Skin of body (tissue), 2 donors: ENCODE data around the gene RERE. TPM values are rescaled to one million over a fixed set of nuclear protein-coding genes. Genes with fewer than 3 reads are reported as not detected.
"Not testable (repeated sequence)": the region's sequence is repeated elsewhere in the genome, so short reads cannot be mapped to it uniquely, and the experiment has no call there.

Experiments used
- DNase-seq: peaks from one replicate; lab custom pipeline; 2025; lab: John Stamatoyannopoulos, UW
- total RNA-seq: library from RNA; depleted of rRNA; stranded (reverse); fragments of >200 nt; gene quantifications from one replicate; pipeline ENCODE4 v1.2.3, GENCODE V29; 2014

The RERE gene
- total RNA-seq, 1 donor from 2014 or later = 125 TPM

DNA sequence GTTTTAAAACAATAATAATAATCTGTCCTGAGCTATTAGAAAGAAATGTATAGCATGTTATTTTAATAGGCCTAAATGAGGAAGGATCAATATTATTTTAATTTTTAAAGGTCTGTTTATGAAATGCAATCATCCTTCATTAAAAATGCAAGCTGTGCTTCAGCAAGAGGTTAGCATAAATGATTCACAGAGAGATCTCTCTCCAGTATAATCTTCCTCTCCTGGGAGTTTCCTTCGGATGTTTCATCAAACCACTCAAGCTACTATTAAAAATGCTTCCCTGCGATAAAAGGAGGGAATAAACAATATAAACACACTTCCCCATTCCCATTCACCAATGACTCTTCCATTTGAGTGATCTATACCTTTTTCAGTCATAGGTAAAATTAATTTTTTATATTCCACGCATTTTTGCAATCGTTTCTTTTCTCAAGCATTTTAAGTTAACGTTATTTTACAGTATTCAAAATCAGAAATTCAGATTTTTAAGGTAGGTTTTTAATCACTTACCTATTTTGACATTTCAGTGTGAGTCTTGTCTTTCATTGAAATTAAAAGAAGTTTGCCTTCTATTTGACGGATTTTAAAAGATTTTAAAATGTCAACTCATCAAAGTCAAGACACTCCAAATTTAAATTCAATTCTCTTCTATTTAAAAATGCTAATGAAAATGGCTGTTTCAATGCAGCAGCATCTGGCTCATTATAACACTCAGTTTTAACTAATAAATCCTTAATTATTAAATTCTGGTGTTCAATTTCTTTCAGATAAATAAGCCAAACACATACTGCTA lies 64.3 kb downstream of the RERE start:
- no peak for DNase-seq

GRCh38 chr1:8752411-8752810 lies 65.0 kb downstream of the RERE start:
- no peak for DNase-seq

DNA sequence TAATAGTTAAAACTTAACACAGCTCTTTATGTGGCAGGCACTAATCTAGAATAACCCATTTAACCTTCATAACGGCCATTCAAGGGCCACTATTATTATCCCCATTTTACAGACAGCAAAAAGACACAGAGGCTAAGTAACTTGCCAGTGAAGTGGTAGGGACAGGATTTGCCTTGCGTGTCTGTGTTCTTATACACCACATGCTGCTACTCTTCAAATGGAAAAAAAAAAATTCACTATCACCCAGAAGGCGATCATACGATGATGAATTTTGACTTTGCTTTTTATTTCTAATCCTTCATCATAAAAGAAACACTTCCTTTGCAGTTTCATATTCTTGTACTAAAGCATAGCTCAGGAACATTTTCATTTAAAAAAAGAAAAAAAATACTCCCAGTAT lies 65.5 kb downstream of the RERE start:
- no peak for DNase-seq

DNA sequence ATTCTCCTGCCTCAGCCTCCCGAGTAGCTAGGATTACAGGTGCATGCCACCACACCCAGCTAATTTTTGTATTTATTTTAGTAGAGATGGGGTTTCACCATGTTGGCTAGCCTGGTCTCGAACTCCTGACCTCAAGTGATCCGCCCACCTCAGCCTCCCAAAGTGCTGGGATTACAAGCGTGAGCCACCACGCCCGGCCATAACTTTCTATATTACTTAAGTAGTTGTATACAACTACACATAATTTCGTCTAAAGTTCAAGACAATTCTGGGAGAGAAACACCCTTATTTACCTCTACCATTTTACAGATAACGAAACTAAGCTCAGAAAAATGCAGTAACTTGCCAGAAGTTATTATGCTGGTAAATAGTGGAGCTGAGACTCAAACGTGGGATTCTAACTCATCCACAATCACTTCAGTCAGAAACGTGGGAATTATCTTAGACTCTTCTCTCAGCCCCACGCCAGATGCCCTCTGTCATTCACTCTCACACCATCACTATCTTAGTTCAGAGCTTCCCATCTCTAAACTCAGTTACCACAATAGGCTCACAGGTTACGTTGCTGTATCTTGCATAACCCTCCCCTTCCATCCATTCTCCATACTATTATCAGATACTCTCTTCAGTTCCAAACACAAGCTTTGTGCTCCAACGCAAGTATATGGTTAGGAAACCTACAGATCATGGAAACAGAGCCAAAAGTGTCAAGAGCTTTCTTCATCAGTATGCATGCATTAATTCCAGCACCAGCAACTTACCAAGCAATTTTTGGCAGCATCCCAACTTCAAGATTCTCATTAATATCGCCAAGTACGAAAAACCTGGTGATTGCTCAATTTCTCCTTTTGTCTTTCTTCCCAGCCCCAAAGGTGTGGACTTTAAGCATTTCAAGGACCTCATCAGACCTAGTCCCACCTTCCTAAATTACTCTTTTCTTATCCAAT lies 69.3 kb downstream of the RERE start:
- no peak for DNase-seq

DNA sequence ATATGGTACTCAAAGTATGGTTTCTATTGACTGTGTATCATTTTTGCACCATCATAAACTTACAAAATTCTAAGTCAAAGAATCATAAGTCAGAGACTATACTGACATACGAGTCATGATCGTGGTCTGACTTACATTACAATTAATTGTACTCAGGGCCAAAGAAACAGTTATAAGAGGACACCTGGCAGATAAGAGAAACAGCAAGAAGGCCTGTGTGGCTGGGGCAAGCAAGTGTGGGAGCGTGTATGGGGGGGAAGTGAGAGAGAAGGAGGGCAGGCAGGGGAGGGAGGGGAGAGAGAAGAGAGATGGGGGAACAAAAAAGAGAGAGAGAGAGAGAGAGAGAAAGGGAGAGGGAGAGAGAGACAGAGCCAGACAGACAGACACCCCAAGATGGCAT lies 70.9 kb downstream of the RERE start:
- no peak for DNase-seq

GRCh38 chr1:8745749-8746390 lies 71.6 kb downstream of the RERE start:
- no peak for DNase-seq

DNA sequence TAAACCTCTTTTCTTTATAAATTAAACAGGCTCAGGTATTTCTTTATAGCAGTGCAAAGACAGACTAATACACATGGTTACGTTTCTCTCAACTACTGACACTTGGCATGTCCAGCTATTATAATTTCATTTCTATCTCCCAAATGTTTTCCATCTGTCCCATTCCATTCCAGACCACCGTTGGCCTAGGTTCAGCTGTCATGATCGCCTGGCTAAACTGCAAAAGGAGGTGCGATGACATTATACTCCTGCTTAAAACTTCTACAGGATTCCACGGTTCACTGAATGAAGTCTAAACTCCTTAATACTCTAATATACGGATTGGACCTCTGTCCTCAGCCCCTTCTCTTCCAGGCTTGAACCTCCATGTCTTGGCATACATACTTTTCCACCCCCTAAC lies 72.1 kb downstream of the RERE start:
- no peak for DNase-seq

GRCh38 chr1:8742022-8742924 lies 75.2 kb downstream of the RERE start:
- DNase-seq = no peak

GRCh38 chr1:8740034-8740449 lies 77.4 kb downstream of the RERE start:
- DNase-seq = no peak

GRCh38 chr1:8739377-8739776 lies 78.1 kb downstream of the RERE start:
- DNase-seq = no peak

DNA sequence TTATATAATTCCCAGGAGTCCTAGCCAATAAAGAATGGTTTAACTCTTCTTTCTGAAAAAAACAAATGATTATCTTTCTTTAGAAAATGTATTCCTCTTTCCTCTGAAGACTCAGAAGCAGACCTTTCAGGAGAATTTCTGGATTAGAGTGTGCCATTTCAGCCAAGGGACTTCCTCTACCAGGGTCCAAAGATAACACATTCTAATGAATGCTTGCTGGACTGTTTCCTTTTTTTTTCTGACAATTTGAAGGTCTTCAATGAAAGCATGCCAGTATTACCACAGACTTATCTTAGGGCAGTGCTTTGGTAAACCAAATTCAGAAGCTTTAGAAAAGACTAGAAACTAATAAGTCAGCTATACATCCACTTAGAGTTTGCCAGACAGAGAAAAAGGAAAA lies 80.5 kb downstream of the RERE start:
- DNase-seq = no peak

GRCh38 chr1:8733484-8733883 lies 84.0 kb downstream of the RERE start:
- DNase-seq = no peak

DNA sequence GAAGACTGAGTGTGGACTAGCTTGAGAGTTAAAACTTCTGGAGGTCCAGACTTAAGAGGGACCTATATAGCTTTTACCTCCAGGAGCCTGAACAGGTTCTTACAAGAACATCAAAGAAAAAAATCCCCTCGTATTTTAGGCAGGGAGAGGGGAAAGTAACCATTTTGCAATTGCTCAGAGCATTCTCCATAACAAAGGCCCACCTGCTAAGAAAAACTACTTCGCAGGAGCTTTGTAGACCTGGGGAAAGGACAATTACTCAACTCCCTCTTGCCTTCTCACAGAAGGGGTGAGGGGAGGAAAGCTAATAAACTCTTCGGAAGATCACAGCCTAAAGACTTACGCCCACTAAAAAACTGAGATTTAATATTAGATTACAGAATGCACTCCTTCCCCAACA lies 86.3 kb downstream of the RERE start:
- no peak for DNase-seq

DNA sequence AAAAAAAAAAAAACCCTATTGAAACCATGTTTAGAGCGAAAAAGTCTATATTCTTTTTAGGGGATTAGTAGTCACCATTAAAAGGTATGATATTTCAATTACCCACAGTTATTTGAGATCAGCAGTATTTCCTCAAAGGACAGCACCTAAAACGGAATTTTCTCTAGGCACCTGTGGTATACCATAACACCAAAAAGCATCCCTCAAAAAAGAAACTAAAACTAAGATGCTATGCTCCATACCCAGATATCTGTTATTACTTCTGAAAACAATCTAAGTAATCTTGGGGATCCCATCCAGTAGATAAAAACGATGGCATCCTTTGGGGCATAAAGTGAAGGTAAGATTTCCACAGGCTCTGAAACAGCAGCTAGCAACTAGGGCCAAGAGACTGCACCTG lies 89.0 kb downstream of the RERE start:
- no peak for DNase-seq

- no peak for DNase-seq
These were observed 89.6 kb downstream of the RERE start for GRCh38 chr1:8727809-8728213.

DNA sequence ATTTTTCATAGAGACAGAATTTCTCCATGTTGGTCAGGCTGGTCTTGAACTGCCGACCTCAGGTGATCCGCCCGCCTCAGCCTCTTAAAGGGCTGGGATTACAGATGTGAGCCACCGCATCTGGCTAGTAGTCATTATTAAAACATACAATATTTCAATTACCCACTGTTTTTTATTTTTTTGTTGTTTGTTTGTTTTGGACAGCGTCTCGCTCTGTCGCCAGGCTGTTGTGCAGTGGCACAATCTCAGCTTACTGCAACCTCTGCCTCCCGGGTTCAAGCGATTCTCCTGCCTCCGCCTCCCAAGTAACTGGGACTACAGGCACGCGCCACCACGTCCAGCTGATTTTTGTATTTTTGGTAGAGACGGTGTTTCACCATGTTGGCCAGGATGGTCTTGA lies 90.1 kb downstream of the RERE start:
- not testable (repeated sequence) for DNase-seq

GRCh38 chr1:8726801-8727186 lies 90.6 kb downstream of the RERE start:
- DNase-seq = not testable (repeated sequence)

DNA sequence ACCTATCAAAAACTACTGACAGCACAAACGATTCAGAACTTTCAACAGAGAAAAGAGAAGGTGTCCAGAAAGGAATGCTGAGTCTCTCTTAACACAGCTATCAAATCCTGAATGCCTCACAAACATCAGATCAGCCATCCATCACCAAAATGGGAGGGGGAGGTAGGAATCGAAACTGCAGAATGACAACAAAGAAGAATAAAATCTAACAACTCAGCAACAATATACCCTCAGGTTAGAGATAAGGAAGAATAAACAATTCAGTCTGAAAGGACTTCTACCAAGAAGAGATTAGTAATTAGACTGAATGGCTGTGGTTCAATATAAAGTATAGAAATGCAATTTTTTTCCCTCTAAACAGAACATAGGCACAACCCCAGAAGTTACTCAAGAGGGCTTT lies 94.4 kb downstream of the RERE start:
- no peak for DNase-seq

DNA sequence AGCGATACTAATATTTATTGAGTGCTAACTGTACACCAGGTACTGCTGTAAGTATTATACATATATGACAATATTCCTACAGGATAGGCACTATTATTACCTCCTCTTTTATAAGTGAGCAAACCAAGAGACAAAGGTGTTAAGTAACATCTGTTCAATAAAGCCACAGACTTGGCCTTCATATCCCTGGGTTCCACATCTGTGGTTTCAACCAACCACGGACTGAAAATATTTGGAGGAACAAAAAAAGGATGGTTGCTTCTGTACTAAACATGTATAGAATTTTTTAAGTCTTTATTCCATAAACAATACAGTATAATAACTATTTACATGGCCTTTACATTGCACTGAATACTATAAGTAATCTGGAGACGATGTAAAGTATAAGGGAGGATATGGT lies 95.1 kb downstream of the RERE start:
- no peak for DNase-seq

DNA sequence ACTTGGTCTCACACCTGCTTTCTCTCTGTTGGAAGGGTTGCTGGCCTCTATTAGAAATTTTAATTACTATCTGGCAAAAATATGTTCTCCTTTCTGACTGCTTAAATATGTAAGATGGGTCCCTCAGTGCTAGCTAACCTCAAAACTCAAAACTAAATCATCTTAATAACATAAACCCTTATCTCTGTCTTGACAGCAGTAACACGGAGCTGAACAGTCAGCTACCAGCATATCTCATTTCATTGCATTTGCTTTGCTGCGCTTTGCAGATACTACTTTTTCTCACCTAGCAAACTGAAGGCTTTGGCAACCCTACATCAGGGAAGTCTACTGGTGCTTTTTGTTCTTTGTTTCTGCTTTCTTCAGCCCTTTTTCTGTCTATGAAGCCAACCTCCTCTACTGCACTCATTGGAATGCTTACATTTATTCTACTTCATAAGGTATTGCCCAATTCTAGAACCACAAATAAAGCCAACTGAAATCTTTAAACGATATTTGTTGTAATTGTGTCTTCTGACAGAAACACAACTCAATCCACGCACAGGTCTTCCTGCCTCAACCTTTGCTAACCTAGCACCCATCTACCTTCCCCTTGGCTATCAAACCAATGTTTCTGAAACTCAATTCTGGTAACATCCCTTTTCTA lies 95.6 kb downstream of the RERE start:
- DNase-seq = no peak

GRCh38 chr1:8720347-8720746 lies 97.1 kb downstream of the RERE start:
- DNase-seq = no peak
